PC-3 (cell line): ENCODE results near the gene PJVK. TPM values are rescaled to one million over a fixed set of nuclear protein-coding genes. Genes with fewer than 3 reads are reported as not detected.

Source experiments
- ATAC-seq: fragments of 200-7000 bp; cut with Tn5 transposase; 2 replicates; pipeline ENCODE4 v1.9.1; 2020; ENCODE audit warnings: mild to moderate bottlenecking, moderate library complexity
- Bru-seq: library from RNA; stranded (reverse); fragments of 400-500 nt; gene quantifications from one replicate; lab custom pipeline; 2021; lab: Mats Ljungman, UMichigan
- BruChase-seq, 2 experiments: library from RNA; stranded (reverse); fragments of 400-500 nt; gene quantifications; one replicate each; lab custom pipeline; 2021; lab: Mats Ljungman, UMichigan
- BruUV-seq: library from RNA; stranded (reverse); fragments of 400-500 nt; replicated peaks from 2 replicates; lab custom pipeline; 2021; lab: Mats Ljungman, UMichigan
- CTCF ChIA-PET: fragments of 300-600 bp; sonication (Branson Sonifier 250); formaldehyde crosslinking; loops from one replicate; lab custom pipeline; 2022; ENCODE audit warnings: antibody characterized with exemption; lab: Charles Lee
- POLR2A ChIA-PET: fragments of 300-600 bp; sonication (Branson Sonifier 250); formaldehyde crosslinking; loops from one replicate; lab custom pipeline; 2022; ENCODE audit warnings: antibody characterized with exemption; ENCODE audit not compliant: unreplicated experiment; lab: Charles Lee
- DNase-seq: peaks from one replicate; pipeline ENCODE4 v3.0.0-alpha.2; 2015
- H2AFZ ChIP-seq: fragments of 300-600 bp; sonication (generic); 2 replicates; pipeline ENCODE4 v1.6.0; 2016; ENCODE audit warnings: antibody characterized with exemption, low read length
- H3F3A ChIP-seq: fragments of 300-600 bp; sonication (generic); one replicate; pipeline ENCODE4 v1.6.0; 2017; ENCODE audit warnings: antibody characterized with exemption, low read length, control low read depth, mild to moderate bottlenecking; ENCODE audit not compliant: unreplicated experiment
- H3K27ac ChIP-seq: fragments of 300-600 bp; sonication (generic); 2 replicates; pipeline ENCODE4 v1.5.1; 2016; ENCODE audit warnings: mild to moderate bottlenecking, low read length
- H3K27me3 ChIP-seq: fragments of 300-600 bp; sonication (generic); 2 replicates; pipeline ENCODE4 v1.6.1; 2016; ENCODE audit warnings: low read length, mixed read lengths
- H3K36me3 ChIP-seq: fragments of 300-600 bp; sonication (generic); 2 replicates; pipeline ENCODE4 v1.6.1; 2016; ENCODE audit warnings: low read depth, mixed run types, low read length, mixed read lengths
- H3K4me1 ChIP-seq: fragments of 300-600 bp; sonication (generic); 2 replicates; pipeline ENCODE4 v1.5.1; 2016; ENCODE audit warnings: low read length; ENCODE audit not compliant: insufficient read depth
- H3K4me2 ChIP-seq: fragments of 300-600 bp; sonication (generic); 2 replicates; pipeline ENCODE4 v1.6.0; 2016; ENCODE audit warnings: low read length
- H3K4me3 ChIP-seq: fragments of 300-600 bp; sonication (generic); 2 replicates; pipeline ENCODE4 v1.5.1; 2016; ENCODE audit warnings: mild to moderate bottlenecking, low read length, mixed read lengths
- H3K79me2 ChIP-seq: fragments of 300-600 bp; sonication (generic); 2 replicates; pipeline ENCODE4 v1.6.1; 2017; ENCODE audit warnings: low read length, mixed read lengths
- H3K9ac ChIP-seq: fragments of 300-600 bp; sonication (generic); 2 replicates; pipeline ENCODE4 v1.6.0; 2016; ENCODE audit warnings: mild to moderate bottlenecking, low read length
- H3K9me2 ChIP-seq: fragments of 300-600 bp; sonication (generic); replicated peaks from 2 replicates; pipeline ENCODE4 v1.6.1; 2016; ENCODE audit warnings: mixed run types, low read length, mixed read lengths
- H3K9me3 ChIP-seq: fragments of 300-600 bp; sonication (generic); 2 replicates; pipeline ENCODE4 v1.6.1; 2016; ENCODE audit warnings: low read length, mixed read lengths
- H4K20me1 ChIP-seq: fragments of 300-600 bp; sonication (generic); 2 replicates; pipeline ENCODE4 v1.6.1; 2016; ENCODE audit warnings: low read length, mixed read lengths
- EZH2 ChIP-seq: fragments of 300-600 bp; sonication (generic); IDR thresholded peaks from one replicate; pipeline ENCODE4 v1.6.1; 2017; ENCODE audit warnings: antibody characterized with exemption, mild to moderate bottlenecking, low read length; ENCODE audit not compliant: unreplicated experiment
- EZH2phosphoT487 ChIP-seq: fragments of 300-600 bp; sonication (generic); IDR thresholded peaks from 2 replicates; pipeline ENCODE4 v1.6.1; 2018; ENCODE audit warnings: mild to moderate bottlenecking, antibody characterized with exemption, low read length, borderline replicate concordance
- intact Hi-C: fragments of 100-400 bp; cut with micrococcal nuclease; formaldehyde crosslinking; loops from 2 replicates; pipeline ENCODE4 v1.9.0; 2023
- long read RNA-seq: library from polyadenylated mRNA; unstranded; transcript quantifications from one replicate; pipeline ENCODE4 v2.0.0, GENCODE V29; 2021; ENCODE audit not compliant: unreplicated experiment
- total RNA-seq: library from RNA; depleted of rRNA; stranded (reverse); fragments of >200 nt; gene quantifications from 2 replicates; pipeline ENCODE4 v1.2.3, GENCODE V29; 2014; rRNA removed
- TF ChIP-seq, protein P1 (sequence below): fragments of 300-600 bp; sonication (generic); conservative IDR thresholded peaks from 2 replicates; pipeline ENCODE4 v1.5.1; 2017; ENCODE audit warnings: antibody characterized with exemption, low read depth, mild to moderate bottlenecking, low read length

PJVK gene
- total RNA-seq (0.87 and 1.6 TPM in 2 replicates), Bru-seq, nascent RNA (percentile 52 among the genes with signal in this experiment), BruChase-seq, experiment 1, labeled RNA remaining after a 6-hour chase (percentile 52 among the genes with signal in this experiment), BruChase-seq, experiment 2, labeled RNA remaining after a 2-hour chase (percentile 54 among the genes with signal in this experiment)
- long read RNA-seq, partial matches to known transcripts, result 0 of 6 reads
- long read RNA-seq, other reads (novel, unspliced or antisense), result 5 of 6 reads

GRCh38 chr2:178450774-178451525, at the start of gene PJVK, which contains the start of gene PRKRA:
TSS of gene PJVK (plus strand) at chr2:178451378. CDS start at chr2:178453410, 2,032 bp downstream.
TSS of gene PRKRA (minus strand) at chr2:178451175. CDS start at chr2:178451030, 145 bp downstream.
- Histone ChIP-seq H2AFZ (peak within 1 kb of the TSS; percentile 94), H3K4me1 (peaks cover 19% of the 10 kb centered on the region), H3K4me2 (peak within 1 kb of the TSS; percentile 84), H3K27me3 (no peaks in the 10 kb centered on the region), H4K20me1 (peaks cover 16% of the 10 kb centered on the region; the same call in 1 of the 2 replicates), H3K9me2 (no peaks in the 10 kb centered on the region), H3F3A (no peaks in the 10 kb centered on the region), H3K9ac (peak within 1 kb of the TSS; percentile 97), H3K36me3 (peaks cover 10% of the 10 kb centered on the region; the same call in 1 of the 2 replicates), H3K4me3 (peak within 1 kb of the TSS; percentile 93), H3K27ac (peak within 1 kb of the TSS; percentile 85), H3K79me2 (peaks cover 32% of the 10 kb centered on the region), H3K9me3 (no peaks in the 10 kb centered on the region)
- ATAC-seq (peak; percentile 94), DNase-seq (peak; percentile 97)
- intact Hi-C loops, result loop anchor here (1.0 kb wide), 1 partner anchor 27 kb away; the partner anchor contains the start of gene FKBP7
- CTCF ChIA-PET, result interaction anchor here (1.1 kb wide), 1 partner anchor 37 kb away, joined by 3 read pairs; no protein-coding TSS in a partner anchor
- TF ChIP-seq EZH2phosphoT487 (no peak), EZH2 (no peak)
- TF ChIP-seq, protein P1, sequence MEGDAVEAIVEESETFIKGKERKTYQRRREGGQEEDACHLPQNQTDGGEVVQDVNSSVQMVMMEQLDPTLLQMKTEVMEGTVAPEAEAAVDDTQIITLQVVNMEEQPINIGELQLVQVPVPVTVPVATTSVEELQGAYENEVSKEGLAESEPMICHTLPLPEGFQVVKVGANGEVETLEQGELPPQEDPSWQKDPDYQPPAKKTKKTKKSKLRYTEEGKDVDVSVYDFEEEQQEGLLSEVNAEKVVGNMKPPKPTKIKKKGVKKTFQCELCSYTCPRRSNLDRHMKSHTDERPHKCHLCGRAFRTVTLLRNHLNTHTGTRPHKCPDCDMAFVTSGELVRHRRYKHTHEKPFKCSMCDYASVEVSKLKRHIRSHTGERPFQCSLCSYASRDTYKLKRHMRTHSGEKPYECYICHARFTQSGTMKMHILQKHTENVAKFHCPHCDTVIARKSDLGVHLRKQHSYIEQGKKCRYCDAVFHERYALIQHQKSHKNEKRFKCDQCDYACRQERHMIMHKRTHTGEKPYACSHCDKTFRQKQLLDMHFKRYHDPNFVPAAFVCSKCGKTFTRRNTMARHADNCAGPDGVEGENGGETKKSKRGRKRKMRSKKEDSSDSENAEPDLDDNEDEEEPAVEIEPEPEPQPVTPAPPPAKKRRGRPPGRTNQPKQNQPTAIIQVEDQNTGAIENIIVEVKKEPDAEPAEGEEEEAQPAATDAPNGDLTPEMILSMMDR, result no peak
- POLR2A ChIA-PET, result interaction anchor here (0.5 to 1.0 kb wide), 7 partner anchors 13 to 306 kb away, joined by 3 to 7 read pairs (median 4); no protein-coding TSS in a partner anchor
- no TSS peak for BruUV-seq

GRCh38 chr2:178401994-178402437, 49.2 kb upstream of the PJVK start:
- intact Hi-C loops, result no loop called here
- Histone ChIP-seq H2AFZ (no peak overlapping the region), H3K4me2 (no peak overlapping the region), H3K27me3 (no peaks in the 10 kb centered on the region), H3K27ac (no peak overlapping the region), H3K9ac (no peak overlapping the region), H4K20me1 (no peaks in the 10 kb centered on the region), H3K36me3 (no peaks in the 10 kb centered on the region), H3K4me3 (no peak overlapping the region), H3K9me3 (no peaks in the 10 kb centered on the region), H3K9me2 (no peaks in the 10 kb centered on the region), H3K4me1 (peaks cover 18% of the 10 kb centered on the region), H3K79me2 (no peaks in the 10 kb centered on the region), H3F3A (no peaks in the 10 kb centered on the region)
- no peak for DNase-seq
- CTCF ChIA-PET, result no interaction called here
- no peak for ATAC-seq
- no TSS peak for BruUV-seq
- POLR2A ChIA-PET, result no interaction called here
- TF ChIP-seq EZH2phosphoT487, result no peak
- no peak for TF ChIP-seq EZH2
- TF ChIP-seq, protein P1, result no peak
